SK-N-SH (cell line): ENCODE measurements around the gene CDX2. TPM values are rescaled to one million over a fixed set of nuclear protein-coding genes. Genes with fewer than 3 reads are reported as not detected.

ENCODE experiments used
- CTCF ChIA-PET: fragments of 300-600, 350-600 bp; formaldehyde crosslinking; extraction: SDS; loops from one replicate; lab custom pipeline; 2021; lab: Yijun Ruan, JAX
- POLR2A ChIA-PET: fragments of 350-600 bp; sonication (Branson Sonifier 250); formaldehyde crosslinking; extraction: SDS; loops from one replicate; lab custom pipeline; 2020; ENCODE audit warnings: antibody characterized with exemption, inconsistent platforms; lab: Yijun Ruan, JAX
- DNase-seq: peaks from one replicate; pipeline ENCODE4 v3.0.0; 2012
- H2AFZ ChIP-seq: fragments of 200-600 bp; sonication (generic); 2 replicates; pipeline ENCODE4 v1.8.1; 2016; ENCODE audit warnings: antibody characterized with exemption, mild to moderate bottlenecking, low read depth
- H3F3A ChIP-seq: fragments of 200-600 bp; sonication (generic); replicated peaks from 2 replicates; pipeline ENCODE3; 2016; ENCODE audit warnings: antibody characterized with exemption, mild to moderate bottlenecking; ENCODE audit not compliant: insufficient read depth
- H3K27ac ChIP-seq, 2 experiments: fragments of 200-500 bp in 1 of 2; fragments of 200-600 bp in 1 of 2; sonication (Bioruptor generic) in 1 of 2; sonication (generic), shearing (Covaris generic) in 1 of 2; 2 replicates each; pipeline versions ENCODE4 v1.5.1 to v1.6.1; 2014 to 2016; ENCODE audit warnings: low read depth in 2 of 2, inconsistent platforms in 1 of 2, low read length in 1 of 2, mild to moderate bottlenecking in 1 of 2, mixed read lengths in 1 of 2
- H3K27me3 ChIP-seq: fragments of 200-600 bp; sonication (generic), shearing (Covaris generic); 2 replicates; pipeline ENCODE4 v1.6.1; 2016; ENCODE audit warnings: mixed run types; ENCODE audit not compliant: insufficient read depth
- H3K36me3 ChIP-seq, 2 experiments: fragments of 200-500 bp in 1 of 2; fragments of 200-600 bp in 1 of 2; sonication (Bioruptor generic) in 1 of 2; sonication (generic) in 1 of 2; replicated peaks in 1 of 2; 2 replicates each; pipeline versions ENCODE3 to v1.5.1; 2014 to 2016; ENCODE audit warnings: low read length in 1 of 2, mild to moderate bottlenecking in 1 of 2; ENCODE audit not compliant: insufficient read depth in 2 of 2, control insufficient read depth in 1 of 2
- H3K4me1 ChIP-seq, 2 experiments: fragments of 200-500 bp in 1 of 2; fragments of 200-600 bp in 1 of 2; sonication (Bioruptor generic) in 1 of 2; sonication (generic), shearing (Covaris generic) in 1 of 2; 2 replicates each; pipeline versions ENCODE4 v1.5.1 to v1.6.1; 2014 to 2016; ENCODE audit warnings: low read depth in 1 of 2, low read length in 1 of 2, mixed run types in 1 of 2; ENCODE audit not compliant: insufficient read depth in 2 of 2, control insufficient read depth in 1 of 2
- H3K4me2 ChIP-seq: fragments of 200-600 bp; sonication (generic), shearing (Covaris generic); 2 replicates; pipeline ENCODE4 v1.6.1; 2017; ENCODE audit warnings: mixed run types
- H3K4me3 ChIP-seq, 2 experiments: fragments of 200-500 bp in 1 of 2; fragments of 200-600 bp in 1 of 2; sonication (Bioruptor generic) in 1 of 2; sonication (generic), shearing (Covaris generic) in 1 of 2; 2 replicates each; pipeline versions ENCODE4 v1.5.1 to v1.8.1; 2014 to 2016; ENCODE audit warnings: low read depth in 2 of 2, inconsistent platforms in 1 of 2, low read length in 1 of 2, mild to moderate bottlenecking in 1 of 2, mixed read lengths in 1 of 2, moderate library complexity in 1 of 2
- H3K79me2 ChIP-seq: fragments of 200-600 bp; sonication (generic); 2 replicates; pipeline ENCODE4 v1.8.1; 2017; ENCODE audit warnings: mild to moderate bottlenecking; ENCODE audit not compliant: insufficient read depth
- H3K9ac ChIP-seq: fragments of 200-600 bp; sonication (generic); 2 replicates; pipeline ENCODE4 v1.6.1; 2017; ENCODE audit warnings: mixed run types
- H3K9me2 ChIP-seq: fragments of 200-600 bp; sonication (generic); 2 replicates; pipeline ENCODE4 v1.6.1; 2017; ENCODE audit warnings: mixed run types
- H3K9me3 ChIP-seq: fragments of 200-600 bp; sonication (generic); 2 replicates; pipeline ENCODE4 v1.6.1; 2017; ENCODE audit warnings: mixed run types, mild to moderate bottlenecking, moderate library complexity
- H4K20me1 ChIP-seq: fragments of 200-600 bp; sonication (generic); 2 replicates; pipeline ENCODE4 v1.6.1; 2017; ENCODE audit warnings: mild to moderate bottlenecking, mixed run types; ENCODE audit not compliant: insufficient read depth
- CHD2 ChIP-seq: fragments of 150-350 bp; IDR thresholded peaks from 2 replicates; pipeline ENCODE4 v1.6.1; 2018; ENCODE audit warnings: low read length; ENCODE audit not compliant: partially characterized antibody
- EZH2phosphoT487 ChIP-seq: fragments of 200-600 bp; sonication (generic); IDR thresholded peaks from 2 replicates; pipeline ENCODE4 v1.6.1; 2017; ENCODE audit warnings: low read depth, mixed run types, mild to moderate bottlenecking, antibody characterized with exemption, moderate library complexity, borderline replicate concordance
- FOXJ3 ChIP-seq: sonication (generic); formaldehyde crosslinking; IDR thresholded peaks from 2 replicates; pipeline ENCODE4 v1.5.1; 2020; ENCODE audit warnings: mild to moderate bottlenecking, missing genetic modification reagents
- GATA2 ChIP-seq: sonication (generic); formaldehyde crosslinking; IDR thresholded peaks from 2 replicates; pipeline ENCODE4 v1.5.0; 2020; ENCODE audit warnings: mild to moderate bottlenecking, missing genetic modification reagents
- JUND ChIP-seq: IDR thresholded peaks from 2 replicates; pipeline ENCODE4 v1.4.0; 2012
- MXI1 ChIP-seq: IDR thresholded peaks from 2 replicates; pipeline ENCODE4 v1.6.1; 2012; ENCODE audit warnings: mild to moderate bottlenecking, low read depth, low read length, improper control_type of control experiment
- NRF1 ChIP-seq: IDR thresholded peaks from 2 replicates; pipeline ENCODE4 v1.6.1; 2012; ENCODE audit warnings: low read depth, mild to moderate bottlenecking, low read length
- PBX3 ChIP-seq: IDR thresholded peaks from 2 replicates; pipeline ENCODE4; 2012
- RCOR1 ChIP-seq: fragments of 150-350 bp; IDR thresholded peaks from 2 replicates; pipeline ENCODE4 v1.6.1; 2017; ENCODE audit warnings: antibody characterized with exemption, low read length
- RFX5 ChIP-seq: IDR thresholded peaks from 2 replicates; pipeline ENCODE4 v1.6.1; 2012; ENCODE audit warnings: mild to moderate bottlenecking, improper control_type of control experiment, low read length
- RXRA ChIP-seq: IDR thresholded peaks from 2 replicates; pipeline ENCODE4 v1.4.0; 2012; ENCODE audit warnings: low read depth, mild to moderate bottlenecking, borderline replicate concordance
- SIN3A ChIP-seq: IDR thresholded peaks from 2 replicates; pipeline ENCODE4 v1.6.1; 2012; ENCODE audit warnings: low read depth, mild to moderate bottlenecking, low read length, moderate library complexity, borderline replicate concordance
- SMC3 ChIP-seq: IDR thresholded peaks from 2 replicates; pipeline ENCODE4 v1.6.1; 2012; ENCODE audit warnings: low read depth, low read length, improper control_type of control experiment
- TAF1 ChIP-seq: IDR thresholded peaks from 2 replicates; pipeline ENCODE4 v1.6.1; 2012; ENCODE audit warnings: low read depth, mild to moderate bottlenecking, low read length, moderate library complexity, borderline replicate concordance
- TCF12 ChIP-seq: IDR thresholded peaks from 2 replicates; pipeline ENCODE4 v1.4.0; 2012
- ZBTB33 ChIP-seq: IDR thresholded peaks from 2 replicates; pipeline ENCODE4 v1.4.0; 2012; ENCODE audit warnings: low read depth, borderline replicate concordance
- WGBS: methylation state at CpG from one replicate; pipeline ENCODE4 v1.1.6; 2017; ENCODE audit warnings: low lambda C conversion rate; 5-methylcytosine and 5-hydroxymethylcytosine counted together
- polyA plus RNA-seq, 3 experiments: library from polyadenylated mRNA; depleted of rRNA; stranded (reverse); fragments of >200 nt; gene quantifications; 2 replicates each; pipeline ENCODE4 v1.2.3, GENCODE V29; 2012
- TF ChIP-seq, protein P1 (sequence below): IDR thresholded peaks from 2 replicates; pipeline ENCODE4 v1.6.1; 2012; ENCODE audit warnings: mild to moderate bottlenecking, low read depth, low read length, moderate library complexity
- TF ChIP-seq, protein P2 (sequence below): fragments of 150-350 bp; IDR thresholded peaks from 2 replicates; pipeline ENCODE4 v1.6.1; 2017; ENCODE audit warnings: antibody characterized with exemption, low read length, low read depth, borderline replicate concordance

The CDX2 gene
- polyA plus RNA-seq, 1 of the 3 experiments (the other 2 are of a cell fraction), result not detected

- Histone ChIP-seq H3K4me1 (no peaks in the 10 kb centered on the region), H3K79me2 (no peaks in the 10 kb centered on the region), H3K27me3 (peaks cover 32% of the 10 kb centered on the region), H3K9me2 (no peaks in the 10 kb centered on the region), H3K9ac (no peak overlapping the region), H3F3A (no peaks in the 10 kb centered on the region)
- DNase-seq, result no peak
- TF ChIP-seq PBX3 (no peak), CHD2 (no peak), FOXJ3 (no peak), SIN3A (no peak), EZH2phosphoT487 (no peak), TAF1 (no peak)
- TF ChIP-seq, all 33 proteins: peak for 0
- Histone ChIP-seq H3K9me3 (no peaks in the 10 kb centered on the region), H4K20me1 (no peaks in the 10 kb centered on the region), H2AFZ (no peak overlapping the region), H3K4me3 (no peak overlapping the region), H3K27ac (no peak overlapping the region), H3K4me2 (no peak overlapping the region), H3K36me3 (no peaks in the 10 kb centered on the region)
- 6% methylated on average over 1 of the region's 1 CpG for WGBS
- ChIA-PET POLR2A (no interaction called here), CTCF (interaction anchor here (1.0 to 1.7 kb wide), 3 partner anchors 21 to 103 kb away, joined by 3 to 8 read pairs (median 3); no protein-coding TSS in a partner anchor)
Measured at GRCh38 chr13:27933118-27933517, 36.0 kb downstream of the CDX2 start.

- H3K9me3 ChIP-seq, result no peaks in the 10 kb centered on the region
- no peak for DNase-seq
- ChIA-PET POLR2A (no interaction called here), CTCF (interaction anchor here (1.0 to 1.7 kb wide), 3 partner anchors 11 to 61 kb away, joined by 3 to 5 read pairs (median 4); no protein-coding TSS in a partner anchor)
- H3K36me3 ChIP-seq, result no peaks in the 10 kb centered on the region
- no peaks in the 10 kb centered on the region for H3K4me1 ChIP-seq
- no peaks in the 10 kb centered on the region for H3K9me2 ChIP-seq
- H3K27ac ChIP-seq, result no peak overlapping the region
- no peak overlapping the region for H2AFZ ChIP-seq
- no peaks in the 10 kb centered on the region for H3K79me2 ChIP-seq
- H3K27me3 ChIP-seq, result peaks cover 64% of the 10 kb centered on the region
- H3K9ac ChIP-seq, result no peak overlapping the region
- H3K4me3 ChIP-seq, result no peak overlapping the region
- H4K20me1 ChIP-seq, result no peaks in the 10 kb centered on the region
- no peak overlapping the region for H3K4me2 ChIP-seq
- H3F3A ChIP-seq, result no peaks in the 10 kb centered on the region
- TF ChIP-seq GATA2 (no peak), RFX5 (no peak), MXI1 (no peak), JUND (no peak), SIN3A (no peak), PBX3 (no peak), TCF12 (no peak), RXRA (no peak), SMC3 (no peak), CHD2 (no peak), ZBTB33 (no peak), RCOR1 (no peak), NRF1 (no peak)
- TF ChIP-seq, protein P1, sequence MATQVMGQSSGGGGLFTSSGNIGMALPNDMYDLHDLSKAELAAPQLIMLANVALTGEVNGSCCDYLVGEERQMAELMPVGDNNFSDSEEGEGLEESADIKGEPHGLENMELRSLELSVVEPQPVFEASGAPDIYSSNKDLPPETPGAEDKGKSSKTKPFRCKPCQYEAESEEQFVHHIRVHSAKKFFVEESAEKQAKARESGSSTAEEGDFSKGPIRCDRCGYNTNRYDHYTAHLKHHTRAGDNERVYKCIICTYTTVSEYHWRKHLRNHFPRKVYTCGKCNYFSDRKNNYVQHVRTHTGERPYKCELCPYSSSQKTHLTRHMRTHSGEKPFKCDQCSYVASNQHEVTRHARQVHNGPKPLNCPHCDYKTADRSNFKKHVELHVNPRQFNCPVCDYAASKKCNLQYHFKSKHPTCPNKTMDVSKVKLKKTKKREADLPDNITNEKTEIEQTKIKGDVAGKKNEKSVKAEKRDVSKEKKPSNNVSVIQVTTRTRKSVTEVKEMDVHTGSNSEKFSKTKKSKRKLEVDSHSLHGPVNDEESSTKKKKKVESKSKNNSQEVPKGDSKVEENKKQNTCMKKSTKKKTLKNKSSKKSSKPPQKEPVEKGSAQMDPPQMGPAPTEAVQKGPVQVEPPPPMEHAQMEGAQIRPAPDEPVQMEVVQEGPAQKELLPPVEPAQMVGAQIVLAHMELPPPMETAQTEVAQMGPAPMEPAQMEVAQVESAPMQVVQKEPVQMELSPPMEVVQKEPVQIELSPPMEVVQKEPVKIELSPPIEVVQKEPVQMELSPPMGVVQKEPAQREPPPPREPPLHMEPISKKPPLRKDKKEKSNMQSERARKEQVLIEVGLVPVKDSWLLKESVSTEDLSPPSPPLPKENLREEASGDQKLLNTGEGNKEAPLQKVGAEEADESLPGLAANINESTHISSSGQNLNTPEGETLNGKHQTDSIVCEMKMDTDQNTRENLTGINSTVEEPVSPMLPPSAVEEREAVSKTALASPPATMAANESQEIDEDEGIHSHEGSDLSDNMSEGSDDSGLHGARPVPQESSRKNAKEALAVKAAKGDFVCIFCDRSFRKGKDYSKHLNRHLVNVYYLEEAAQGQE, result no peak
- TF ChIP-seq, protein P2, sequence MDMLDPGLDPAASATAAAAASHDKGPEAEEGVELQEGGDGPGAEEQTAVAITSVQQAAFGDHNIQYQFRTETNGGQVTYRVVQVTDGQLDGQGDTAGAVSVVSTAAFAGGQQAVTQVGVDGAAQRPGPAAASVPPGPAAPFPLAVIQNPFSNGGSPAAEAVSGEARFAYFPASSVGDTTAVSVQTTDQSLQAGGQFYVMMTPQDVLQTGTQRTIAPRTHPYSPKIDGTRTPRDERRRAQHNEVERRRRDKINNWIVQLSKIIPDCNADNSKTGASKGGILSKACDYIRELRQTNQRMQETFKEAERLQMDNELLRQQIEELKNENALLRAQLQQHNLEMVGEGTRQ, result no peak
- TF ChIP-seq, all 33 proteins: peak for 0
Measured at GRCh38 chr13:27929868-27930267, 39.2 kb downstream of the CDX2 start.
